B cell (primary cell): Measurements from ENCODE around the gene SLC25A29. TPM values are rescaled to one million over a fixed set of nuclear protein-coding genes. Genes with fewer than 3 reads are reported as not detected.

ENCODE experiments used
- ATAC-seq: fragments of 200-7000 bp; cut with Tn5 transposase; one replicate; pipeline ENCODE4 v1.10.0; 2021; ENCODE audit warnings: low read depth, mild to moderate bottlenecking, moderate number of reproducible peaks, moderate library complexity
- CTCF ChIA-PET: fragments of 350-600 bp; sonication (Branson Sonifier 250); formaldehyde crosslinking; loops from one replicate; lab custom pipeline; 2021; ENCODE audit warnings: antibody characterized with exemption, inconsistent platforms; lab: Charles Lee
- POLR2A ChIA-PET: fragments of 350-600 bp; sonication (Branson Sonifier 250); formaldehyde crosslinking; loops from one replicate; lab custom pipeline; 2021; ENCODE audit warnings: antibody characterized with exemption; lab: Charles Lee
- DNase-seq: peaks from one replicate; pipeline ENCODE4 v3.0.0; 2013
- H2AFZ ChIP-seq: 2 replicates; pipeline ENCODE4 v1.6.1; 2012; ENCODE audit warnings: mild to moderate bottlenecking, low read depth, low read length; ENCODE audit not compliant: insufficient read depth, poor library complexity, severe bottlenecking
- H3K27ac ChIP-seq, 2 donors: 1 replicate in 1 of 2; 2 replicates in 1 of 2; pipeline ENCODE4 v1.5.1; 2012 to 2013; ENCODE audit warnings: low read length in 2 of 2, mild to moderate bottlenecking in 2 of 2, moderate library complexity in 1 of 2
- H3K27me3 ChIP-seq, 4 experiments: fragments of 200-600 bp in 1 of 4; sonication (generic) in 1 of 4; replicated peaks in 1 of 4; 1 replicate in 2 of 4; 2 replicates in 2 of 4; pipeline versions ENCODE4 v1.6.1 to v1.7.0; 2013 to 2016; ENCODE audit warnings: low read length in 3 of 4, mild to moderate bottlenecking in 2 of 4, mixed read lengths in 1 of 4, moderate library complexity in 1 of 4; ENCODE audit not compliant: insufficient read depth in 4 of 4, control insufficient read depth in 3 of 4; ENCODE audit errors: control extremely low read depth in 1 of 4
- H3K36me3 ChIP-seq, 2 experiments: replicated peaks in 1 of 2; 1 replicate in 1 of 2; 2 replicates in 1 of 2; pipeline versions ENCODE4 v1.6.1 to v1.7.1; 2013; ENCODE audit warnings: low read length in 1 of 2; ENCODE audit not compliant: insufficient read depth in 2 of 2, control insufficient read depth in 1 of 2; ENCODE audit errors: control extremely low read depth in 1 of 2, extremely low read depth in 1 of 2
- H3K4me1 ChIP-seq, 2 donors: fragments of 200-600 bp in 1 of 2; sonication (generic) in 1 of 2; 1 replicate in 1 of 2; 2 replicates in 1 of 2; pipeline versions ENCODE4 v1.5.1 to v1.6.1; 2013 to 2017; ENCODE audit warnings: low read length in 2 of 2; ENCODE audit not compliant: control insufficient read depth in 2 of 2, insufficient read depth in 2 of 2
- H3K4me2 ChIP-seq: replicated peaks from 2 replicates; pipeline ENCODE3; 2012; ENCODE audit warnings: mild to moderate bottlenecking, low read depth, low read length; ENCODE audit not compliant: poor library complexity, severe bottlenecking
- H3K4me3 ChIP-seq, 5 experiments: fragments of 200-600 bp in 1 of 5; sonication (generic) in 1 of 5; 1 replicate in 3 of 5; 2 replicates in 2 of 5; pipeline versions ENCODE4 v1.5.1 to v1.7.0; 2011 to 2016; ENCODE audit warnings: low read length in 4 of 5, mild to moderate bottlenecking in 4 of 5, low read depth in 2 of 5, control low read depth in 1 of 5, moderate library complexity in 1 of 5; ENCODE audit not compliant: insufficient read depth in 1 of 5; ENCODE audit errors: control extremely low read depth in 1 of 5, extremely low read depth in 1 of 5
- H3K79me2 ChIP-seq: fragments of 200-600 bp; sonication (generic); one replicate; pipeline ENCODE4 v1.6.0; 2016; ENCODE audit warnings: low read length; ENCODE audit not compliant: control insufficient read depth, insufficient read depth
- H3K9ac ChIP-seq: fragments of 200-600 bp; sonication (generic); 2 replicates; pipeline ENCODE4 v1.6.1; 2017; ENCODE audit warnings: mild to moderate bottlenecking, low read length, moderate library complexity
- H3K9me3 ChIP-seq, 3 donors: one replicate each; pipeline versions ENCODE4 v1.6.1 to v1.7.1; 2013; ENCODE audit warnings: low read length in 2 of 3; ENCODE audit not compliant: control insufficient read depth in 2 of 3, insufficient read depth in 1 of 3; ENCODE audit errors: control extremely low read depth in 1 of 3
- H4K20me1 ChIP-seq: 2 replicates; pipeline ENCODE4 v1.6.0; 2012; ENCODE audit warnings: mild to moderate bottlenecking, low read length; ENCODE audit not compliant: insufficient read depth, control insufficient read depth, poor library complexity, severe bottlenecking
- H3K27ac Mint-ChIP-seq: one replicate; pipeline ENCODE4 v1.8.0; 2021; ENCODE audit warnings: mixed read lengths
- H3K27me3 Mint-ChIP-seq: one replicate; pipeline ENCODE4 v1.8.0; 2021; ENCODE audit warnings: mixed read lengths
- H3K4me1 Mint-ChIP-seq: one replicate; pipeline ENCODE4 v1.8.0; 2021; ENCODE audit warnings: mixed read lengths
- H3K4me3 Mint-ChIP-seq: one replicate; pipeline ENCODE4 v1.8.0; 2021; ENCODE audit warnings: mixed read lengths
- H3K9me3 Mint-ChIP-seq: one replicate; pipeline ENCODE4 v1.8.0; 2022; ENCODE audit warnings: mixed read lengths; ENCODE audit not compliant: insufficient read depth
- CTCF ChIP-seq: fragments of 200-600 bp; IDR thresholded peaks from one replicate; pipeline ENCODE4 v1.8.0; 2022; ENCODE audit warnings: antibody characterized with exemption, mild to moderate bottlenecking
- EZH2 ChIP-seq: IDR thresholded peaks from 2 replicates; pipeline ENCODE4 v1.6.1; 2012; ENCODE audit warnings: borderline replicate concordance, low read depth, mild to moderate bottlenecking, moderate library complexity, low read length; ENCODE audit not compliant: insufficient read depth, poor library complexity, severe bottlenecking
- WGBS: methylation state at CpG from one replicate; pipeline ENCODE4 v1.1.5; 2013; ENCODE audit warnings: missing lambda C conversion rate; ENCODE audit not compliant: insufficient coverage; 5-methylcytosine and 5-hydroxymethylcytosine counted together
- intact Hi-C: fragments of 100-400 bp; cut with micrococcal nuclease; formaldehyde crosslinking; loops from one replicate; pipeline ENCODE4 v1.10.0; 2022
- polyA plus RNA-seq: library from polyadenylated mRNA; depleted of rRNA; stranded (reverse); fragments of >200 nt; gene quantifications from 2 replicates; pipeline ENCODE4 v1.2.3, GENCODE V29; 2012
- total RNA-seq, 2 donors: library from RNA; stranded (reverse); fragments of 120-200 nt in 1 of 2; gene quantifications; 1 replicate in 1 of 2; 2 replicates in 1 of 2; pipeline versions ENCODE4 v1.2.3 to v1.2.4, GENCODE V29; 2013 to 2022

Gene SLC25A29
- total and polyA plus RNA-seq, 2 donors (not counting 1 experiment from before 2014, with no cell fraction given), result 15.1 to 99.9 TPM

- no peak for DNase-seq
- H3K4me3 ChIP-seq, result no peak overlapping the region
- H3K4me1 Mint-ChIP-seq, result peaks cover 10% of the 10 kb centered on the region
- peak overlapping the region; percentile 78 for H3K4me3 Mint-ChIP-seq
- H3K36me3 ChIP-seq, result no peaks in the 10 kb centered on the region
- 90% methylated on average over 3 of the region's 6 CpGs for WGBS
- H3K27me3 ChIP-seq, result no peaks in the 10 kb centered on the region
- peak overlapping the region; percentile 73 for H2AFZ ChIP-seq
- peak overlapping the region; percentile 74 for H3K4me2 ChIP-seq
- no peaks in the 10 kb centered on the region for H4K20me1 ChIP-seq
- peak overlapping the region; percentile 89 for H3K27ac Mint-ChIP-seq
- H3K9me3 ChIP-seq, result no peaks in the 10 kb centered on the region
- intact Hi-C loops, result loop anchor here (5.0 kb wide), 1 partner anchor 45 kb away; no protein-coding TSS in a partner anchor
- peaks cover 11 to 20% of the 10 kb centered on the region in 2 donors for H3K4me1 ChIP-seq
- no peak for ATAC-seq
- ChIA-PET CTCF (interaction anchor here (1.0 to 2.4 kb wide), 5 partner anchors 20 to 62 kb away, joined by 3 to 15 read pairs (median 5); no protein-coding TSS in a partner anchor), POLR2A (no interaction called here)
- H3K9ac ChIP-seq, result peak overlapping the region; percentile 69
- no peaks in the 10 kb centered on the region for H3K27me3 Mint-ChIP-seq
- no peaks in the 10 kb centered on the region for H3K9me3 Mint-ChIP-seq
- peak overlapping the region in 1 of 2 donors; percentile 56 for H3K27ac ChIP-seq
- TF ChIP-seq EZH2 (no peak), CTCF (no peak)
- no peaks in the 10 kb centered on the region for H3K79me2 ChIP-seq
Measured at GRCh38 chr14:100317389-100317788, 11.1 kb upstream of the SLC25A29 start.

GRCh38 chr14:100314724-100315123 is 8.5 kb upstream of the SLC25A29 start:
- WGBS, result 100% methylated on average over 6 of the region's 6 CpGs
- ATAC-seq (no peak), DNase-seq (no peak)
- Histone ChIP-seq H3K36me3 (no peaks in the 10 kb centered on the region), H3K4me2 (no peak overlapping the region), H4K20me1 (no peaks in the 10 kb centered on the region), H3K4me1 (peaks cover 28 to 37% of the 10 kb centered on the region in 2 donors), H3K9ac (no peak overlapping the region), H3K79me2 (no peaks in the 10 kb centered on the region), H3K4me3 (no peak overlapping the region), H3K27me3 (no peaks in the 10 kb centered on the region), H3K27ac (no peak overlapping the region), H2AFZ (no peak overlapping the region), H3K9me3 (no peaks in the 10 kb centered on the region)
- intact Hi-C loops, result loop anchor here (5.0 kb wide), 1 partner anchor 42 kb away; no protein-coding TSS in a partner anchor
- H3K9me3 Mint-ChIP-seq, result no peaks in the 10 kb centered on the region
- ChIA-PET POLR2A (no interaction called here), CTCF (no interaction called here)
- H3K4me3 Mint-ChIP-seq, result no peak overlapping the region
- H3K27me3 Mint-ChIP-seq, result no peaks in the 10 kb centered on the region
- no peak for TF ChIP-seq CTCF
- TF ChIP-seq EZH2, result no peak
- no peak overlapping the region for H3K27ac Mint-ChIP-seq
- H3K4me1 Mint-ChIP-seq, result peaks cover 23% of the 10 kb centered on the region
